Measurements from ENCODE around the gene TUT1. TPM values are rescaled to one million over a fixed set of nuclear protein-coding genes. Genes with fewer than 3 reads are reported as not detected.

Gene TUT1
- total RNA-seq, 1 experiment from 2014 or later, result 27.2 TPM

GRCh38 chr11:62614275-62614674, 23.0 kb upstream of the TUT1 start:
- TF ChIP-seq CTCF (IDR thresholded peaks at IDR 0.05; ENCODE audit: insufficient read depth in 1 of 2, low read depth in 1 of 2, low read length in 1 of 2, severe bottlenecking in 1 of 2, unreplicated experiment in 1 of 2), result no peak
- no peaks in the 10 kb centered on the region for H3K27me3 ChIP-seq (replicated peaks; ENCODE audit: control insufficient read depth, insufficient read depth, low read length)
- H3K4me3 ChIP-seq (ENCODE audit: low read depth, low read length), result no peak overlapping the region
- ChIA-PET CTCF (interaction anchor here (1.4 kb wide), 1 partner anchor 7 kb away, joined by 3 read pairs; the partner anchor contains the start of gene B3GAT3), POLR2A (no interaction called here)
- peak overlapping the region; percentile 69 for H3K27ac Mint-ChIP-seq (ENCODE audit: unreplicated experiment)
- H3K4me1 Mint-ChIP-seq (ENCODE audit: low read depth, unreplicated experiment), result peaks cover 22% of the 10 kb centered on the region
- H3K36me3 ChIP-seq (ENCODE audit: control insufficient read depth, insufficient read depth, low read length), result peaks cover 3% of the 10 kb centered on the region; the same call in 1 of the 2 replicates
- H3K27me3 Mint-ChIP-seq (ENCODE audit: insufficient read depth, unreplicated experiment), result no peaks in the 10 kb centered on the region
- no peaks in the 10 kb centered on the region for H3K9me3 Mint-ChIP-seq (ENCODE audit: unreplicated experiment)
- BruUV-seq (replicated peaks), result no TSS peak
- no peak overlapping the region for H3K4me3 Mint-ChIP-seq (ENCODE audit: unreplicated experiment)
- H3K9me3 ChIP-seq, result no peaks in the 10 kb centered on the region
- peaks cover 30% of the 10 kb centered on the region for H3K4me1 ChIP-seq
- H3K36me3 Mint-ChIP-seq (ENCODE audit: insufficient read depth, unreplicated experiment), result peaks cover 54% of the 10 kb centered on the region
- intact Hi-C loops (cut with micrococcal nuclease; ENCODE audit: unreplicated experiment), result loop anchor here (5.0 kb wide), 1 partner anchor 33 kb away; the partner anchor contains the start of gene GANAB
- peak in 1 of 2 experiments; percentile 42 for DNase-seq

DNA sequence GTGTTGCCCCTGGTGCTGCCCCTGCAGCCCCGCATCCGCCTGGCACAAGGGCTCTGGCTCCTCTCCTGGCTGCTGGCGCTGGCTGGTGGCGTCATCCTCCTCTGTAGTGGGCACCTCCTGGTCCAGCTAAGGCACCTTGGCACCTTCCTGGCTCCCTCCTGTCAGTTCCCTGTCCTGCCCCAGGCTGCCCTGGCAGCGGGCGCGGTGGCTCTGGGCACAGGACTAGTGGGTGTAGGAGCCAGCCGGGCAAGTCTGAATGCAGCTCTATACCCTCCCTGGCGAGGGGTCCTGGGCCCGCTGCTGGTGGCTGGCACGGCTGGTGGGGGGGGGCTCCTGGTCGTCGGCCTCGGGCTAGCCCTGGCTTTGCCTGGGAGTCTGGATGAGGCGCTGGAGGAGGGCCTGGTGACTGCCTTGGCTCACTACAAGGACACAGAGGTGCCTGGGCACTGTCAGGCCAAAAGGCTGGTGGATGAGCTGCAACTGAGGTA, 22.0 kb upstream of the TUT1 start:
- no peak for DNase-seq
- H3K9me3 ChIP-seq, result no peaks in the 10 kb centered on the region
- CTCF ChIA-PET, result interaction anchor here (0.6 to 1.4 kb wide), 3 partner anchors 8 to 52 kb away, joined by 3 read pairs; partner anchors contain the start of genes B3GAT3, C11orf98, CSKMT and TUT1
- peak overlapping the region; percentile 87 for H3K4me3 ChIP-seq (ENCODE audit: low read depth, low read length)
- no peak for TF ChIP-seq CTCF (IDR thresholded peaks at IDR 0.05; ENCODE audit: insufficient read depth in 1 of 2, low read depth in 1 of 2, low read length in 1 of 2, severe bottlenecking in 1 of 2, unreplicated experiment in 1 of 2)
- peak overlapping the region; percentile 36 for H3K4me3 Mint-ChIP-seq (ENCODE audit: unreplicated experiment)
- peaks cover 30% of the 10 kb centered on the region for H3K4me1 ChIP-seq
- intact Hi-C loops (cut with micrococcal nuclease; ENCODE audit: unreplicated experiment), result loop anchor here (5.0 kb wide), 1 partner anchor 34 kb away; the partner anchor contains the start of gene GANAB
- POLR2A ChIA-PET, result no interaction called here
- H3K36me3 ChIP-seq (ENCODE audit: control insufficient read depth, insufficient read depth, low read length), result peaks cover 3% of the 10 kb centered on the region; the same call in 1 of the 2 replicates
- no peaks in the 10 kb centered on the region for H3K9me3 Mint-ChIP-seq (ENCODE audit: unreplicated experiment)
- BruUV-seq (replicated peaks), result no TSS peak
- H3K27me3 Mint-ChIP-seq (ENCODE audit: insufficient read depth, unreplicated experiment), result no peaks in the 10 kb centered on the region
- H3K27me3 ChIP-seq (replicated peaks; ENCODE audit: control insufficient read depth, insufficient read depth, low read length), result no peaks in the 10 kb centered on the region
- H3K4me1 Mint-ChIP-seq (ENCODE audit: low read depth, unreplicated experiment), result peaks cover 28% of the 10 kb centered on the region
- H3K27ac Mint-ChIP-seq (ENCODE audit: unreplicated experiment), result peak overlapping the region; percentile 69
- H3K36me3 Mint-ChIP-seq (ENCODE audit: insufficient read depth, unreplicated experiment), result peaks cover 49% of the 10 kb centered on the region

- Mint-ChIP-seq H3K27me3 (ENCODE audit: insufficient read depth, unreplicated experiment) (no peaks in the 10 kb centered on the region), H3K4me1 (ENCODE audit: low read depth, unreplicated experiment) (peaks cover 33% of the 10 kb centered on the region), H3K36me3 (ENCODE audit: insufficient read depth, unreplicated experiment) (peaks cover 49% of the 10 kb centered on the region), H3K9me3 (ENCODE audit: unreplicated experiment) (no peaks in the 10 kb centered on the region), H3K4me3 (ENCODE audit: unreplicated experiment) (peak within 1 kb of the TSS; percentile 97), H3K27ac (ENCODE audit: unreplicated experiment) (peak within 1 kb of the TSS; percentile 93)
- Histone ChIP-seq H3K9me3 (no peaks in the 10 kb centered on the region), H3K4me1 (peaks cover 30% of the 10 kb centered on the region), H3K4me3 (ENCODE audit: low read depth, low read length) (peak within 1 kb of the TSS; percentile 87), H3K36me3 (ENCODE audit: control insufficient read depth, insufficient read depth, low read length) (peaks cover 3% of the 10 kb centered on the region; the same call in 1 of the 2 replicates), H3K27me3 (replicated peaks; ENCODE audit: control insufficient read depth, insufficient read depth, low read length) (no peaks in the 10 kb centered on the region)
- peak; percentile 99 for TF ChIP-seq CTCF (IDR thresholded peaks at IDR 0.05; ENCODE audit: insufficient read depth in 1 of 2, low read depth in 1 of 2, low read length in 1 of 2, severe bottlenecking in 1 of 2, unreplicated experiment in 1 of 2)
- no TSS peak for BruUV-seq (replicated peaks)
- peak; percentile 93 for DNase-seq
- CTCF ChIA-PET, result interaction anchor here (0.5 to 2.4 kb wide), 18 partner anchors 8 to 358 kb away, joined by 3 to 19 read pairs (median 4); partner anchors contain the start of genes B3GAT3, C11orf98, CSKMT and EEF1G
- POLR2A ChIA-PET, result interaction anchor here (0.8 to 1.6 kb wide), 5 partner anchors 9 to 52 kb away, joined by 4 to 8 read pairs (median 6); partner anchors contain the start of genes B3GAT3, C11orf98, CSKMT and MTA2
- intact Hi-C loops (cut with micrococcal nuclease; ENCODE audit: unreplicated experiment), result loop anchor here (1.0 to 5.0 kb wide), 3 partner anchors 9 to 35 kb away; partner anchors contain the start of genes B3GAT3, GANAB and TUT1
These were observed 21.3 kb upstream of the TUT1 start, which contains the start of the genes EML3 and ROM1 for GRCh38 chr11:62612366-62613290. EML3 (minus strand) TSS chr11:62612775; CDS start chr11:62612457, 318 bp downstream. ROM1 (plus strand) TSS chr11:62613257; CDS start chr11:62613282, 25 bp downstream.

Measured in Caco-2 (cell line).